Fibroblast of mammary gland (primary cell): ENCODE measurements around the gene PTK7.

Experiments used
- DNase-seq: peaks from one replicate; pipeline ENCODE4 v3.0.0-alpha.2; 2010; ENCODE audit warnings: low read depth
- H3K4me3 ChIP-seq: 2 replicates; pipeline ENCODE4 v1.5.1; 2011; ENCODE audit warnings: low read depth, mild to moderate bottlenecking, low read length, moderate library complexity; ENCODE audit not compliant: control insufficient read depth
- CTCF ChIP-seq: conservative IDR thresholded peaks from 2 replicates; pipeline ENCODE4 v1.5.1; 2011; ENCODE audit warnings: low read depth, low read length, inconsistent platforms; ENCODE audit not compliant: control insufficient read depth, insufficient read depth

The PTK7 gene

DNA sequence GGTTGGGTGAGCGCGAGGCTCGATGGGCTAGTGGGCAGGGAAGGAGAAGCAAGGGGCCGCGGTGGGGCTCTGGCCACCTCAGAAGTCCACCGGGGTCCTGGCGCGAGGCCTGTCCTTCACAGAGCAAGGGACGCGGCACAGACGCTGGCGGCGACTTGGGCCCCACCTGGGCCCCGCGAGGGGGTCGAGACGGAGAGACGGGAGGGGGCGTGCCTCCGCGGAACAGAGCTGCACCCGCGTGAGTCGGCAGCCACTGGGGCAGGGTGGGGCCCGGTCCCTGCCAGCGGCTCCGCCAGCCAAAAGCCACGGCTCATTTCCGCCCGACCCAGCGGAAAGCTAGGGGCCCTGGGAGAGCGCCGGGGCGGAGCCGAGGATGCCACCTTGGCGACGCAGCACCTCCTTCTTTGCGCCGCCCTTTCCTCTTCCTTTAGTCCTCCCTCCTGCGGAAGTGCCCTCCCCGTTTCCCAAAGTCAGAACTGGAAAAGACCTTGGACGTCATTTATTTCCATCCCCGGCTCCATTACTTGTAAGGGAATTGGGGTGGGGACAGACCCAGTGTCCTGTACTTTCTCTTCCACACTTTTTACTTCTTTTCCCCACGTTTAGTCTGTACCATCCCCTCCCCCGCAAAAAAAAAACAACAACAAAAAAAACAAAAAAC lies 22.4 kb upstream of the PTK7 start, which contains the start of gene CUL7:
Gene CUL7 (minus strand): TSS at position 307 of the 661 bp plus-strand sequence. CDS start 1,063 bp downstream, outside the sequence.
- TF ChIP-seq CTCF: no peak
- DNase-seq: peak; percentile 94
- peak within 1 kb of the TSS; percentile 83 for H3K4me3 ChIP-seq

DNA sequence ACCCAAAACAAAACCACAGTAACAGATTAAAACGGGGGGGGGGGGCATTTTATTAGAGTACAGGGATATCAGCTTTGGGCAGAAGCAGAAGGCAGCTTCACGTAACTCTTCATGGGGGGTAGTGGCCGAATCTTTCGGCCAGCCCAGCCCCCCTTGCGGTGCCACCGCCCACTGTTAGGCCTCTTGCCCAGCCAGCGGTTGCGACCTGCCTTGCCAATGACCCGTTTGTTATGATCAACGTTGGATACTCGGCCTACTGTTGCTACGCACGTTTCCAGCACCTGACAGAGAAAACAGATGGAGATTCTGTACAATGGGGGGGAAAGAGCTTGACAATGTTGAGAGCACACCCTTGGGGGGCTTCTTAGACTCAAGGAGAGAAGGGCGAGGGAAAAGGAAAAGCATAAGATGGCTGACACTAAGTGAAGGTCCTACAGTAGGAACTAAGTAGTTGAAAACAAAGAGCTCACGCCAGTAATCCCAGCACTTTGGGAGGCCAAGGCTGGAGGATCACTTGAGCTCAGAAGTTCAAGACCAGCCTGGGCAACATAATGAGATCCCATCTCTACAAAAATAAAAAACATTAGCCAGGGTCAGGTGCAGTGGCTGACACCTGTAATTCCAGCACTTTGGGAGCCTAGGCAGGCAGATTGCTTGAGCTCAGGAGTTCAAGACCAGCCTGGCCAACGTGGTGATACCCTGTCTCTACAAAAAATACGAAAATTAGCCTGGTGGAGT lies 21.7 kb upstream of the PTK7 start:
- peak; percentile 56 for DNase-seq
- TF ChIP-seq CTCF: no peak
- H3K4me3 ChIP-seq: peak overlapping the region; percentile 83

GRCh38 chr6:43055966-43056365 lies 20.1 kb upstream of the PTK7 start:
- no peak for TF ChIP-seq CTCF
- no peak overlapping the region for H3K4me3 ChIP-seq
- DNase-seq: no peak

DNA sequence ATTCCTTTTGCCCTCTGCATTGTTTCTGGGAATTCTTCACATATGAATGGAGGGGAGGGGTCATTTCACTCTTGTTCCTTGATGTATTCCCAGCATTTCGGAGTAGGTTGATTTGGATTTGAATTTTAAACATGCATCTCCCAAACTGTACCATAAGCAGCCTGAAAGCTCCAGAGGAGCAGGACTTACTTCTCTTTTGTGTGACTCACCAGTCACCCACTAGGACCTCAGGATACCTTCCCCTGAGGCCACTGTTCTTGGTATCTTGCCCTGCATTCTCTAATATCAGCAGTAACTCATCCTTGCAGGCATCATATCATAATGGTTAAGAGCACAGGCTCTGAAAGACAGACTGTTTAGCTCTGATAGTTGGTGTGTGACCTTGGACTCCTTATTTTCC lies 17.6 kb upstream of the PTK7 start:
- DNase-seq: no peak
- H3K4me3 ChIP-seq: peak overlapping the region; percentile 67
- no peak for TF ChIP-seq CTCF

- peak within 1 kb of the TSS; percentile 67 for H3K4me3 ChIP-seq
- no peak for TF ChIP-seq CTCF
- DNase-seq: peak; percentile 98
Observed at GRCh38 chr6:43059168-43060033, 16.7 kb upstream of the PTK7 start, which contains the start of the genes KLC4 and MRPL2. KLC4 (plus strand) TSS chr6:43059631; CDS start chr6:43061336, 1,705 bp downstream. MRPL2 (minus strand) TSS chr6:43059434; CDS start chr6:43059381, 53 bp downstream.

- TF ChIP-seq CTCF: no peak
- DNase-seq: no peak
Observed at GRCh38 chr6:43060034-43060754, 15.9 kb upstream of the PTK7 start.

More at GRCh38 chr6:43060034-43060754, 15.9 kb upstream of the PTK7 start:
- H3K4me3 ChIP-seq: peak overlapping the region; percentile 67
